Loucy (cell line): ENCODE data around the gene PTH1R.

Source experiments
- H2AFZ ChIP-seq: fragments of 200-600 bp; sonication (generic); 2 replicates; pipeline ENCODE4 v1.6.0; 2016; ENCODE audit warnings: antibody characterized with exemption, mild to moderate bottlenecking, low read length, moderate library complexity
- H3F3A ChIP-seq: fragments of 200-600 bp; 2 replicates; pipeline ENCODE4 v1.6.0; 2016; ENCODE audit warnings: antibody characterized with exemption, low read depth, mild to moderate bottlenecking
- H3K27me3 ChIP-seq: fragments of 200-600 bp; sonication (generic); 2 replicates; pipeline ENCODE4 v1.6.1; 2014; ENCODE audit warnings: low read length, mild to moderate bottlenecking; ENCODE audit not compliant: insufficient read depth, poor library complexity, severe bottlenecking
- H3K36me3 ChIP-seq: fragments of 200-600 bp; sonication (generic); 2 replicates; pipeline ENCODE4 v1.6.1; 2016; ENCODE audit warnings: low read length; ENCODE audit not compliant: insufficient read depth
- H3K4me1 ChIP-seq: fragments of 200-600 bp; sonication (generic); 2 replicates; pipeline ENCODE4 v1.5.1; 2014; ENCODE audit warnings: low read length, mild to moderate bottlenecking; ENCODE audit not compliant: insufficient read depth, poor library complexity, severe bottlenecking
- H3K4me2 ChIP-seq: fragments of 200-600 bp; sonication (generic); 2 replicates; pipeline ENCODE4 v1.6.0; 2014; ENCODE audit warnings: antibody characterized with exemption, low read length, low read depth, mild to moderate bottlenecking; ENCODE audit not compliant: poor library complexity, severe bottlenecking
- H3K4me3 ChIP-seq: fragments of 200-600 bp; sonication (generic); 2 replicates; pipeline ENCODE4 v1.5.1; 2014; ENCODE audit warnings: low read length, mild to moderate bottlenecking, mixed read lengths; ENCODE audit not compliant: poor library complexity, severe bottlenecking
- H3K79me2 ChIP-seq: fragments of 200-600 bp; sonication (generic); 2 replicates; pipeline ENCODE4 v1.6.1; 2014; ENCODE audit warnings: low read length; ENCODE audit not compliant: insufficient read depth
- H3K9ac ChIP-seq: fragments of 200-600 bp; sonication (generic); 2 replicates; pipeline ENCODE4 v1.6.0; 2014; ENCODE audit warnings: mild to moderate bottlenecking, low read depth, low read length, moderate library complexity; ENCODE audit not compliant: poor library complexity, severe bottlenecking
- H3K9me2 ChIP-seq: fragments of 200-600 bp; sonication (generic); replicated peaks from 2 replicates; pipeline ENCODE4 v1.6.1; 2016; ENCODE audit warnings: low read depth, low read length, mixed read lengths
- H3K9me3 ChIP-seq: fragments of 200-600 bp; sonication (generic); 2 replicates; pipeline ENCODE4 v1.6.1; 2014; ENCODE audit warnings: mild to moderate bottlenecking, antibody characterized with exemption, low read length, low read depth; ENCODE audit not compliant: insufficient read depth
- H4K20me1 ChIP-seq: fragments of 200-600 bp; sonication (generic); 2 replicates; pipeline ENCODE4 v1.6.0; 2014; ENCODE audit warnings: antibody characterized with exemption, low read length, mild to moderate bottlenecking; ENCODE audit not compliant: insufficient read depth, poor library complexity, severe bottlenecking
- CTCF ChIP-seq: fragments of 200-600 bp; sonication (generic); conservative IDR thresholded peaks from 2 replicates; pipeline ENCODE4 v1.5.1; 2014; ENCODE audit warnings: mild to moderate bottlenecking, antibody characterized with exemption, low read length
- EZH2phosphoT487 ChIP-seq: fragments of 200-600 bp; IDR thresholded peaks from 2 replicates; pipeline ENCODE4 v1.6.1; 2018; ENCODE audit warnings: antibody characterized with exemption, mild to moderate bottlenecking, moderate library complexity, borderline replicate concordance

PTH1R gene

GRCh38 chr3:46884929-46885328 is 7.4 kb downstream of the PTH1R start:
- Histone ChIP-seq H3F3A (no peaks in the 10 kb centered on the region), H3K4me1 (peaks cover under 1% of the 10 kb centered on the region), H3K27me3 (no peaks in the 10 kb centered on the region), H4K20me1 (no peaks in the 10 kb centered on the region), H2AFZ (no peak overlapping the region), H3K9me3 (no peaks in the 10 kb centered on the region), H3K4me2 (no peak overlapping the region), H3K9ac (no peak overlapping the region), H3K4me3 (no peak overlapping the region), H3K36me3 (no peaks in the 10 kb centered on the region), H3K79me2 (no peaks in the 10 kb centered on the region), H3K9me2 (no peaks in the 10 kb centered on the region)
- TF ChIP-seq CTCF (no peak), EZH2phosphoT487 (no peak)

- H3F3A ChIP-seq: no peaks in the 10 kb centered on the region
- H3K4me1 ChIP-seq: peaks cover 4% of the 10 kb centered on the region
- H3K4me3 ChIP-seq: no peak overlapping the region
- no peak overlapping the region for H2AFZ ChIP-seq
- TF ChIP-seq CTCF (no peak), EZH2phosphoT487 (no peak)
- H4K20me1 ChIP-seq: no peaks in the 10 kb centered on the region
- no peaks in the 10 kb centered on the region for H3K9me2 ChIP-seq
- H3K79me2 ChIP-seq: no peaks in the 10 kb centered on the region
- H3K36me3 ChIP-seq: no peaks in the 10 kb centered on the region
- no peaks in the 10 kb centered on the region for H3K27me3 ChIP-seq
- no peaks in the 10 kb centered on the region for H3K9me3 ChIP-seq
- no peak overlapping the region for H3K9ac ChIP-seq
- no peak overlapping the region for H3K4me2 ChIP-seq
These were observed 8.1 kb downstream of the PTH1R start for GRCh38 chr3:46885612-46886011.

- TF ChIP-seq EZH2phosphoT487 (no peak), CTCF (no peak)
- Histone ChIP-seq H3K4me2 (no peak overlapping the region), H3K27me3 (no peaks in the 10 kb centered on the region)
These were observed 10.5 kb downstream of the PTH1R start for GRCh38 chr3:46887980-46888494.

More at GRCh38 chr3:46887980-46888494, 10.5 kb downstream of the PTH1R start:
- Histone ChIP-seq H3K36me3 (no peaks in the 10 kb centered on the region), H3K9me3 (no peaks in the 10 kb centered on the region), H3K4me3 (no peak overlapping the region), H3K4me1 (peaks cover 4% of the 10 kb centered on the region), H3K79me2 (no peaks in the 10 kb centered on the region), H4K20me1 (no peaks in the 10 kb centered on the region), H3F3A (no peaks in the 10 kb centered on the region), H2AFZ (no peak overlapping the region), H3K9ac (no peak overlapping the region), H3K9me2 (no peaks in the 10 kb centered on the region)
